HG03354 (cell line): ENCODE results near the gene DIP2C.
"Not testable (repeated sequence)": the region's sequence is repeated elsewhere in the genome, so short reads cannot be mapped to it uniquely, and the experiment has no call there.

Source experiments
- ATAC-seq: cut with Tn5 transposase; IDR thresholded peaks from one replicate; pipeline ENCODE4 v1.9.1; 2021; ENCODE audit warnings: mild to moderate bottlenecking; ENCODE audit not compliant: unreplicated experiment, poor library complexity, severe bottlenecking

The DIP2C gene

GRCh38 chr10:481628-482027 is 207.8 kb downstream of the DIP2C start:
- ATAC-seq = no peak

DNA sequence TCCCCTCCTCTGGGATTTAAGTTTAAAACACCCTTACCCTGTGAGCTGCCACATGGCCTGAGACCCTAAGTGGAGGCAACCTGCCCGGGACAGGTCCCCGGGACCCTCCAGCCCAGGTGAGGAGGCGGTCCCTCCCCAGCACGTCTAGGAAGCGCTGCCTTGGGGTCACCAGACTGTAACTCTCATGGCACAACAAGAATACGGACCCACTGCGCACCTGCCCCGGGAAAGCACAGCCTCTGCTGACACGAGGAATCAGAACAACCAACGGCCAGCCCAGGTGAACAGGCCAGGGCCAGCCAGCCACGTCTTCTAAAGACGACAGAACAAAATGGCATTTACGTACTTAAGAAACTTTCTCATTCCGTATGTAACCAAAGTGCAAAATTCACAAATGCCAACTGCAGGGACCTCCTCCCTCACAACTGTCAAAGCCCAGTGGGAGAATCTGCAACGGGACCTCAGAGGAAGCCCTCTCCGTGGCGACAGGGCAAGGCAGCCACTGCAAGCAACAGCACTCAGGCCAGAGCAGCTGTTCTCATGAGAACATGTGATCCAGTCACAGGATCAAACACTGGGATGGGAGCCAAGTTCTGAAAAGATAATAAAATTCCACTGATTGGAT is 208.4 kb downstream of the DIP2C start:
- no peak for ATAC-seq

- ATAC-seq = no peak
These were observed 209.0 kb downstream of the DIP2C start for GRCh38 chr10:480498-480927.

DNA sequence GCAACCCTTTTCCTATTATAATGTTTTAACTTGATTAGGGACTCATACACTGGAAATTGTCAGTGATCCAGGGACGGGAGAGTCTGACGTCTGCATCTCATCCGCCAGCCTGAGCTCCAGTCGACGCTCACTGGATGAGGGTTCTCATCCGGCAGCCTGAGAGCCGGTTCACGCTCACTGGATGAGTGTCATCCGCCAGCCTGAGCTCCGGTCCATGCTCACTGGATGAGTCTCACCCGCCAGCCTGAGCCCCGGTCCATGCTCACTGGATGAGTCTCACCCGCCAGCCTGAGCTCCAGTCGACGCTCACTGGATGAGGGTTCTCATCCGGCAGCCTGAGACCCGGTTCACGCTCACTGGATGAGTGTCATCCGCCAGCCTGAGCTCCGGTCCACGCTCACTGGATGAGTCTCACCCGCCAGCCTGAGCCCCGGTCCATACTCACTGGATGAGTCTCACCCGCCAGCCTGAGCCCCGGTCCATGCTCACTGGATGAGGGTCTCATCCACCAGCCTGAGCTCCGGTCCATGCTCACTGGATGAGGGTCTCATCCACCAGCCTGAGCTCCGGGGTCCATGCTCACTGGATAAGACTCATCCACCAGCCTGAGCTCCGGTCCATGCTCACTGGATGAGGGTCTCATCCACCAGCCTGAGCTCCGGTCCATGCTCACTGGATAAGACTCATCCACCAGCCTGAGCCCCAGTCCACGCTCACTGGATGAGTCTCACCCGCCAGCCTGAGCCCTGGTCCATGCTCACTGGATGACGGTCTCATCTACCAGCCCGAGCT is 209.6 kb downstream of the DIP2C start:
- ATAC-seq = not testable (repeated sequence)

- ATAC-seq = no peak
These were observed 210.8 kb downstream of the DIP2C start for GRCh38 chr10:478471-479245.

DNA sequence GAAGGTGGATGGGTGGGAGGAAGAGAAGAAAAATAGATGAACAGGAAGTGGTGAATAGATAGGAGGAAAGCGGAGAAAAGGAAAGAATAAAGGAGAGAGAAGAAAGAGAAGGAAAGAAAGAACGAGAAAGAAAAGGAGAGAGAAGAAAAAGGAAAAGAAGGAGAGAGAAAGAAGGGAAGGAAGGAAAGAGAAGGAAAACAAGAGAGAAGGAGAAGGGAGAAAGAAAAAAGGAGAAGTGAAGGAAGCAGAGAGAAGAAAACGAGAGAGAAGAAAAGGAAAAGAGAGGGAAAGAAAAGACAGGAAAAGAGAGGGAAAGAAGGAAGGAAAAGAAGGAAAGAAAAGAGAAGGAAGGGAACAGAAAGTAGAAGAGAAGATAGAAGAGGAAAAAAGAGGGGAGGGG is 211.8 kb downstream of the DIP2C start:
- no peak for ATAC-seq

DNA sequence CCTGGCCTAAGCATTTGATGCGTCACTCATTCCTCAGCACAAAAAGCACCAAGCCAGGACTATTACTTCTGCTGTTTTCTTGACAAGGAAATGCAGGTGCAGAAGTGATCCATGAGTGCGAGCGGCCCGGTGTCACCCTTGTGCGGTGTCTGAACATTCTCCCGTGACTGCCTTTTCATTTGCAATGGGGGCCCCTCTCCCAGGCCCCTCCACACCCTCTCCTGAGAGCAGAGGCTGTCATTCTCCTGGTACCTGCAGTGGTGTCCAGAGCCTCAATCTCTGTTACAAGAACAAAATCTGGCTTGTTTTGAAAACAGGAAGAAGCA is 213.1 kb downstream of the DIP2C start:
- no peak for ATAC-seq

GRCh38 chr10:475709-476454 is 213.6 kb downstream of the DIP2C start:
- no peak for ATAC-seq

DNA sequence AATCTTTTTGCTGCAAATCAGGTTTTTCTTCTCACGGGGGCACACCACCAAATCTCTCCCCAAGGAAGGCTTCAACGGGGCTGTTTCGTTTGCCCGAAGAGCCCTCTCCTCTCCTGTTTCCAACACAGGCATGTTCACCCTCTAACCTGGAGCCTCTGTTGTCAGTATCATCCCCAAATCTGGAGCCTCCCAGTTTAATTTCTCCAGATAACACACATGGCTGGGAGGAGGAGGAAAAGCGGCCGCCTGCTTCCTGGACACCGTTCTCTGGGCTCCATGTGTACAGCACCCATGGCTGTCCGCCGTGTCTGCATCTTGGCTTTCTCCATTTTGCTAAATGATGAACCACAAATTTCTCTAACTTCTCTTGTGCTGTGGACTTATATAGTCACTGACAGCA is 214.5 kb downstream of the DIP2C start:
- ATAC-seq = no peak

DNA sequence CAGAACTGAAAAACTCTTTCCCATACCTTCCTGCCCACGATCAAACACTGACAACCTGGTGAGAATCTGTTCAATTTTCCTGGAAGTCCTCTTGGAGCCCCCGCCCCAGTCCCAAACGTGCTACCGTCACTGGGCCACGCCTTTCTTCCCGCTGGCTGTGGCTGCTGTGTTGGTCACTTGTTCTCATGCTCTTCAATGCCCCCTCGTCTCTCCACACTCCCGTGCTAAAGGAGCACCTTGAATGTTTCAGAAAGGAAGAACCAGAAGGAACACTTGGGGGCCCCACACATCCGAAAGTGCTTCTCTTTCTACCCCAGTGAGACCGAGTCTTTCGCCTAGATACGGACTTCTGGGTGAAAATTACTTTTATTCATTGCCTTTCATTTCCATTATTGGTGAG is 215.1 kb downstream of the DIP2C start:
- no peak for ATAC-seq

GRCh38 chr10:472241-472910 is 217.1 kb downstream of the DIP2C start:
- no peak for ATAC-seq

DNA sequence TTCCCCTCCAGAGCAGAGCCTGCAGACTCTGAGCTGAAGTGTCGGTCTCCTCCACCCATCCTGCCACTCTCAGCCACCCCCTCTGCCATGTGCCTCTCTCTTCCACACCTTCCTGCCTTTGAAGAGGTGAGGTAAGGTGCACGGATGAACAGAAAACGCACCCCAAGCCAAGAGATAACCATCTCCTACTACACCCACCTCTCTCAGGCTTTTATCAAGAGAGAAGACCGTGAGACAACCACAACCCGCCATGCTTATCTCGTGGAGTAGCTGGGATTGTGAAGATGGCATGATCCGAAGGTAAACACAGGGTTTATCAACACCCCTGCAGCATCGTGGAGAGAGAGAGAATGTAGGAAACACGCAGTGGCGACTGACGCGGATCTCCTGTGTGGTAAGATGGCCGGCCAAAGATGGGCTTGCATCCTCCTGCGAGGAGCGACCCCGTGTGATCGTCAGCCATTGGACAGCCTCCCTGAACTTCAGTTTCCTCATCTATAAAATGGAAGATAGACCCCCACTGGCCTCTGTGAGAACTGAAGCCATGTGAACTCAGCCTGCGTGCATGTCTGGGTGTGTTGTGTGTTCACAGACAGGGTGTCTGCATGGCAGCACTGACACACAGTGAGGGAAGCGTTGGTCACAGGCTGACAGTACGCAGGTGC is 219.0 kb downstream of the DIP2C start:
- no peak for ATAC-seq

- ATAC-seq = no peak
These were observed 219.5 kb downstream of the DIP2C start for GRCh38 chr10:469947-470338.

DNA sequence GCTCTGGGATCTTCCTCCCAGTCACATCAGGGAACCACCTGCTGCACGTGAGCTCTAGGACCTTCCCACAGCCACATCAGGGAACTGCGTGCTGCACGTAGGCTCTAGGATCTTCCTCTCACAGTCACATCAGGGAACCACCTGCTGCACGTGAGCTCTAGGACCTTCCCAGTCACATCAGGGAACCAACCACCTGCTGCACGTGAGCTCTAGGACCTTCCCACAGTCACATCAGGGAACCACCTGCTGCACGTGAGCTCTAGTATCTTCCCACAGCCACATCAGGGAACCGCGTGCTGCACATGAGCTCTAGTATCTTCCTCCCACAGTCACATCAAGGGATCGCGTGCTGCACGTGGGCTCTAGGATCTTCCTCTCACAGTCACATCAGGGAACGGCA is 229.7 kb downstream of the DIP2C start:
- ATAC-seq = no peak

DNA sequence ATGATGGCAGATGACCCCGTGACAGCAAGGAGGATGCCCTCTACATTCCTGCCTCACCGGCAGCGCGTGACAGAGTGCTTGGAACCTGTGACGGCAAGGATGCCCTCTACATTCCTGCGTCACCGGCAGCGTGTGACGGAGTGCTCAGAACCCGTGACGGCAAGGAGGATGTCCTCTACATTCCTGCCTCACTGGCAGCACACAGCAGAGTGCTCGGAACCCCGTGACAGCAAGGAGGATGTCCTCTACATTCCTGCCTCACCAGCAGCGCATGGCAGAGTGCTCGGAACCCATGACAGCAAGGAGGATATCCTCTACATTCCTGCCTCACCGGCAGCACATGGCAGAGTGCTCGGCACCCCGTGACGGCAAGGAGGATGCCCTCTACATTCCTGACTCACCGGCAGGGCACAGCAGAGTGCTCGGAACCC is 231.0 kb downstream of the DIP2C start:
- no peak for ATAC-seq

- ATAC-seq = no peak
These were observed 233.0 kb downstream of the DIP2C start for GRCh38 chr10:456486-456885.

- no peak for ATAC-seq
These were observed 234.6 kb downstream of the DIP2C start for GRCh38 chr10:454860-455259.

DNA sequence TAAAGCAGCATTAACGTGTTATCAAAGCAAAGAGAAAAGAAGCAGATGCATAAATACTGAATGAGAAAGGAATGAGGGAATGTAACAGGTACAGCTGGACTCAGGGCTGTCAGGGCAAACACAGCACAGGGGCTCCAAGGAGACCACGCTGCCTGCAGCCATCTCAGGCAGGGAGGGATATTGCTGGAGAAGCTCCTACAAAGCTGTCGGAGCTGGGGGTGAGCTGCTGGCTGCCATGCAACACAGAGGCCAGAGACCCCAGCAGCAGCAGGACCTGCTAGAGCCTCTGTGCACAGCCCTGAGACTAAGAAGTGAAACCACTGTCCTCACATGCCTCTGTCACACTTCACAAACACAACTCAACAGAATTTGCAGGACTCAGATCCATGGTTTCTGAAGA is 235.8 kb downstream of the DIP2C start:
- ATAC-seq = no peak
